SU-DHL-6 (cell line): ENCODE measurements around the gene ATP11A.

Source experiments
- H2AFZ ChIP-seq: fragments of 200-600 bp; sonication (generic); 2 replicates; pipeline ENCODE4 v1.6.1; 2014; ENCODE audit warnings: low read depth, mild to moderate bottlenecking, moderate library complexity, mixed read lengths, antibody characterized with exemption, low read length; ENCODE audit not compliant: severe bottlenecking
- H3F3A ChIP-seq: fragments of 200-600 bp; shearing (Covaris generic); 2 replicates; pipeline ENCODE4 v1.6.0; 2016; ENCODE audit warnings: antibody characterized with exemption, mild to moderate bottlenecking; ENCODE audit not compliant: insufficient read depth
- H3K27ac ChIP-seq: fragments of 200-600 bp; sonication (generic); 2 replicates; pipeline ENCODE4 v1.5.1; 2016; ENCODE audit warnings: low read depth, mild to moderate bottlenecking, low read length, moderate library complexity, mixed read lengths
- H3K27me3 ChIP-seq: fragments of 200-600 bp; sonication (generic), shearing (Covaris generic); 2 replicates; pipeline ENCODE4 v1.6.0; 2014; ENCODE audit warnings: mild to moderate bottlenecking, low read length
- H3K36me3 ChIP-seq: fragments of 200-600 bp; sonication (generic); 2 replicates; pipeline ENCODE4 v1.6.1; 2014; ENCODE audit warnings: mild to moderate bottlenecking, low read length, mixed read lengths
- H3K4me2 ChIP-seq: fragments of 300-600, 200-600 bp; shearing (Covaris generic), sonication (generic); 2 replicates; pipeline ENCODE4 v1.6.0; 2014; ENCODE audit warnings: low read length, low read depth, mild to moderate bottlenecking; ENCODE audit not compliant: poor library complexity, severe bottlenecking
- H3K4me3 ChIP-seq: fragments of 200-600 bp; sonication (generic); 2 replicates; pipeline ENCODE4 v1.5.1; 2014; ENCODE audit warnings: antibody characterized with exemption, low read length, mild to moderate bottlenecking, mixed read lengths; ENCODE audit not compliant: insufficient read depth, poor library complexity, severe bottlenecking
- H3K79me2 ChIP-seq: fragments of 200-600 bp; sonication (generic); 2 replicates; pipeline ENCODE4 v1.6.1; 2014; ENCODE audit warnings: mild to moderate bottlenecking, low read length, moderate library complexity; ENCODE audit not compliant: insufficient read depth
- H3K9ac ChIP-seq: fragments of 200-600 bp; sonication (generic); 2 replicates; pipeline ENCODE4 v1.7.0; 2014; ENCODE audit warnings: mild to moderate bottlenecking, low read length
- H3K9me2 ChIP-seq: fragments of 200-600 bp; sonication (generic); replicated peaks from 2 replicates; pipeline ENCODE4 v1.6.1; 2014; ENCODE audit warnings: low read length; ENCODE audit not compliant: insufficient read depth
- H3K9me3 ChIP-seq: fragments of 200-600 bp; sonication (generic); 2 replicates; pipeline ENCODE4 v1.6.1; 2014; ENCODE audit warnings: low read length, mixed read lengths; ENCODE audit not compliant: insufficient read depth
- H4K20me1 ChIP-seq: fragments of 200-600 bp; sonication (generic); 2 replicates; pipeline ENCODE4 v1.6.1; 2014; ENCODE audit warnings: low read depth, mild to moderate bottlenecking, antibody characterized with exemption, low read length, moderate library complexity, mixed read lengths
- EZH2phosphoT487 ChIP-seq: fragments of 200-600 bp; sonication (generic), shearing (Covaris generic); conservative IDR thresholded peaks from 2 replicates; pipeline ENCODE4 v1.6.1; 2018; ENCODE audit warnings: mild to moderate bottlenecking, antibody characterized with exemption, low read length, moderate library complexity, mixed read lengths
- TF ChIP-seq, protein P1 (sequence below): fragments of 200-600 bp; sonication (generic); IDR thresholded peaks from one replicate; pipeline ENCODE4 v1.5.1; 2017; ENCODE audit warnings: antibody characterized with exemption, mild to moderate bottlenecking, low read length, moderate library complexity; ENCODE audit not compliant: insufficient read depth, poor library complexity, severe bottlenecking

The ATP11A gene

DNA sequence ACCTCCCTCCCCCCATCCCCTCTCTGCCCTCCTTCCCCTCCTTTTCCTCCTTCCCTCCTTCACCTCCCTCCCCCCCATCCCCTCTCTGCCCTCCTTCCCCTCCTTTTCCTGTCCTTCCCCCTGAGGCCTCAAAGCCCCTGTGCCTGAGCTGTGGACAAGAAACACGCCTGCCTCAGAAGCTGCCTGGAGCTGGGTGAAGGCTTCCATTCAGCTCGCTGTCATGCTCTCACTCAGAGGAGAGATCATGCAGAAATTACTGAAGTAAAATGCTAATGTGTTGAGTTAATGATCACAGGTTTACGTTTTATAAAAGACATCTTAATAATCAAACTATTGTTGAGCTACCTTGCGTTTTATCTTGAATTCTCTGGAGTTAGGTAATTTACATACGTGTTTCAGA, 114.5 kb downstream of the ATP11A start:
- no peak for TF ChIP-seq EZH2phosphoT487
- TF ChIP-seq, protein P1, sequence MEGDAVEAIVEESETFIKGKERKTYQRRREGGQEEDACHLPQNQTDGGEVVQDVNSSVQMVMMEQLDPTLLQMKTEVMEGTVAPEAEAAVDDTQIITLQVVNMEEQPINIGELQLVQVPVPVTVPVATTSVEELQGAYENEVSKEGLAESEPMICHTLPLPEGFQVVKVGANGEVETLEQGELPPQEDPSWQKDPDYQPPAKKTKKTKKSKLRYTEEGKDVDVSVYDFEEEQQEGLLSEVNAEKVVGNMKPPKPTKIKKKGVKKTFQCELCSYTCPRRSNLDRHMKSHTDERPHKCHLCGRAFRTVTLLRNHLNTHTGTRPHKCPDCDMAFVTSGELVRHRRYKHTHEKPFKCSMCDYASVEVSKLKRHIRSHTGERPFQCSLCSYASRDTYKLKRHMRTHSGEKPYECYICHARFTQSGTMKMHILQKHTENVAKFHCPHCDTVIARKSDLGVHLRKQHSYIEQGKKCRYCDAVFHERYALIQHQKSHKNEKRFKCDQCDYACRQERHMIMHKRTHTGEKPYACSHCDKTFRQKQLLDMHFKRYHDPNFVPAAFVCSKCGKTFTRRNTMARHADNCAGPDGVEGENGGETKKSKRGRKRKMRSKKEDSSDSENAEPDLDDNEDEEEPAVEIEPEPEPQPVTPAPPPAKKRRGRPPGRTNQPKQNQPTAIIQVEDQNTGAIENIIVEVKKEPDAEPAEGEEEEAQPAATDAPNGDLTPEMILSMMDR = no peak
- Histone ChIP-seq H3K9ac (no peak overlapping the region), H3K36me3 (no peaks in the 10 kb centered on the region), H3K27ac (no peak overlapping the region), H3K4me3 (no peak overlapping the region), H3K9me2 (no peaks in the 10 kb centered on the region), H3K4me2 (no peak overlapping the region), H3K9me3 (no peaks in the 10 kb centered on the region), H3K79me2 (no peaks in the 10 kb centered on the region), H3K27me3 (no peaks in the 10 kb centered on the region), H4K20me1 (no peaks in the 10 kb centered on the region), H2AFZ (no peak overlapping the region), H3F3A (no peaks in the 10 kb centered on the region)

DNA sequence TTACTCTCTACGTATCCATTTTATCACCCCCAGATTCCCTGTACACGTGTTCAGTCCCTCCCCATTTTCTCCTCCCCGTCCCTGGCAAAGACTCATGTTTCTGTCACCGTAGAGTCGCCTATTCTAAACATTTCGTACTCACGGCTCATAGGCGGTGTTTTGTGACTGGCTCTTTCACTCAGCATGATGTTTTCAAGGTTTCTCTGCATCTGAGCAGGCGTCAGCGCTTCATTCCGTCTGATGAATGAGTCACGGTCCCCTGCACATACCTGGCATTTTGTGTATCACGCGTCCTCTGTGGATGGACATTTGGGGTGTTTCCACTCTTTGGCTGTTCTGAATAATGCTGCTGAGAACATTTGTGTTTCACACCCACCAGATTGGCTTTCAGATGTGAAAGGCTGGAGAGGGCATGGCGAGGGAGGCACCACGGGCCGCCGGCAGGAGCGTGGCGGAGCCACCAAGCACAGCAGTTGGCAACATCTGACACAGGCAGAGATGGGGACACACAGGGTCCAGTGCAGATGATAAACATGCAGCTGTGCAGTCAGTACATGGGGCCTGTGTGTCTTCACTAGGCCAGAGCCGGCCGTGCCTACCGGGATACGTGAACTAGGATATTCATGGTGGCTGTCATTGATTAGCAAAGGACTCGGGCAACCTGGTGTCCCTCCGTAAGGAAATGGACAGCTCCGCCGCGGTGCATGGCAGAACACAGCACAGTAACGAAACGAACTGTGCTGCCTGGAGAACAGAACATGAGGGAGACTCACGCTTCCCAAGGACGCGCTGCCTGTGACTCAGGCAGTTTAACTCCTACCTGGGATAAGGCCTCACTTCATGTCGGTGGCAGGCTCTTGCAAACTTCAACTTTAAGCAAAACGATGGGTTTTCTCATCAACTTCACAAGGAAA, 117.2 kb downstream of the ATP11A start:
- Histone ChIP-seq H3F3A (no peaks in the 10 kb centered on the region), H3K36me3 (no peaks in the 10 kb centered on the region)

DNA sequence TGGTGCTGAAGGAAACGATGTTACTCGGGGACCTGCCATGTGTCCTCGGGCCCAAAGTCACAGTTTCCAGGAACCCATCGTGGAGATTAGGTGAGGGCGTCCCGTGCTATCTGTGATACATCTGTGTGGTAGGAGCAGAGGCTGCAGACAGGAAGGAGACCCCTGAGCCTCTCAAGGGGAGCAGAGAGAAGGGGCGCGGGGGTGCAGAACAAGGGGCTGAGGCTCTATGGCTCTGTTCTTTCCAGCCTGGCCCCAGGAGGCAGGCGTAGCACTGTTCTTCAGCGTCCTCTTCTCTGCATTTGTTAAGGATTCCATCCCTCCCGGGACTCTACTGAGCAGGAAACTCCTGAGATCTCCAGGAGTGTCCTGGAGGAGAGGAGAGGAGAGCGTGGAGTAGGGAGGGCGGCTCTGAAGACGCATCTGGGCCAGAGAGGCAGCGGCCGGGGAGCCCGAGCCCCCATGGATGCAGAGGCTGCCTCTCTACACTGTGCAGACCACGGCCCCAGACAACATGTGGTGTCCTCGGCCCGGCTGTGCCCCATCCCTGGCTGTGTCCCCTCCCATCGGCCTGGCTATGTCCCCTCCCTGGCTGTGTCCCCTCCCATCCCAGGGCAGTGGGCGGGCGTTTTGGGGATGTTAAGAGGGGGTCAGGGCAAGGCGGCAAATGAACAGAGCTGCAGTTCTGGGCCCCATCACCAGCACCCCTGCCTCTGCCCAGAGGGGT, 118.0 kb downstream of the ATP11A start:
- no peaks in the 10 kb centered on the region for H3K36me3 ChIP-seq
- H3K4me2 ChIP-seq = no peak overlapping the region
- H3K9me2 ChIP-seq = no peaks in the 10 kb centered on the region
- no peak overlapping the region for H2AFZ ChIP-seq
- H3F3A ChIP-seq = no peaks in the 10 kb centered on the region
- H3K9ac ChIP-seq = no peak overlapping the region
- H4K20me1 ChIP-seq = no peaks in the 10 kb centered on the region
- no peaks in the 10 kb centered on the region for H3K9me3 ChIP-seq
- no peak overlapping the region for H3K27ac ChIP-seq
- no peak overlapping the region for H3K4me3 ChIP-seq
- TF ChIP-seq, protein P1 = no peak
- TF ChIP-seq EZH2phosphoT487 = no peak
- H3K79me2 ChIP-seq = no peaks in the 10 kb centered on the region
- H3K27me3 ChIP-seq = no peaks in the 10 kb centered on the region

More for the DNA sequence above, 117.2 kb downstream of the ATP11A start:
- no peaks in the 10 kb centered on the region for H3K9me2 ChIP-seq
- H2AFZ ChIP-seq = no peak overlapping the region
- H4K20me1 ChIP-seq = no peaks in the 10 kb centered on the region
- H3K79me2 ChIP-seq = no peaks in the 10 kb centered on the region
- no peaks in the 10 kb centered on the region for H3K9me3 ChIP-seq
- no peak overlapping the region for H3K4me2 ChIP-seq
- no peak overlapping the region for H3K9ac ChIP-seq
- no peaks in the 10 kb centered on the region for H3K27me3 ChIP-seq
- no peak overlapping the region for H3K27ac ChIP-seq
- no peak for TF ChIP-seq EZH2phosphoT487
- TF ChIP-seq, protein P1 = no peak
- no peak overlapping the region for H3K4me3 ChIP-seq
